NT2/D1 (cell line): Measurements from ENCODE around the gene DSCAM.

ENCODE experiments used
- YY1 ChIP-seq: IDR thresholded peaks from 2 replicates; pipeline ENCODE4 v1.6.1; 2011; ENCODE audit not compliant: insufficient read length, insufficient read depth
- ZNF274 ChIP-seq: IDR thresholded peaks from 2 replicates; pipeline ENCODE4 v1.6.1; 2011; ENCODE audit warnings: mild to moderate bottlenecking, low read depth, low read length

- no peak for TF ChIP-seq ZNF274
- TF ChIP-seq YY1, result no peak
Observed at GRCh38 chr21:40839521-40839920, 7.4 kb downstream of the DSCAM start.
